GM18519 (cell line): ENCODE results near the gene CCDC137.

ENCODE experiments used
- ATAC-seq: cut with Tn5 transposase; IDR thresholded peaks from one replicate; pipeline ENCODE4 v1.9.1; 2021; ENCODE audit warnings: mild to moderate bottlenecking, moderate library complexity; ENCODE audit not compliant: unreplicated experiment, low FRiP score

Gene CCDC137

GRCh38 chr17:81697261-81698044, 30.9 kb downstream of the CCDC137 start:
- no peak for ATAC-seq

- no peak for ATAC-seq
These were observed 34.1 kb downstream of the CCDC137 start for GRCh38 chr17:81700353-81701287.

GRCh38 chr17:81701288-81702071, 34.9 kb downstream of the CCDC137 start:
- no peak for ATAC-seq

- peak; percentile 59 for ATAC-seq
These were observed 36.6 kb downstream of the CCDC137 start, which contains the start of gene MRPL12 for GRCh38 chr17:81702934-81703746. Gene MRPL12 (plus strand): TSS chr17:81703367. CDS start chr17:81703502, 135 bp downstream.

GRCh38 chr17:81703747-81704654, 37.5 kb downstream of the CCDC137 start:
- ATAC-seq: no peak

- no peak for ATAC-seq
These were observed 39.1 kb downstream of the CCDC137 start for GRCh38 chr17:81705518-81706231.

GRCh38 chr17:81706232-81706611, 39.7 kb downstream of the CCDC137 start:
- ATAC-seq: no peak

- ATAC-seq: no peak
These were observed 40.5 kb downstream of the CCDC137 start for GRCh38 chr17:81706757-81707624.

GRCh38 chr17:81707725-81708646, 41.4 kb downstream of the CCDC137 start:
- no peak for ATAC-seq

GRCh38 chr17:81708739-81709185, 42.2 kb downstream of the CCDC137 start:
- ATAC-seq: no peak

- no peak for ATAC-seq
These were observed 44.2 kb downstream of the CCDC137 start for GRCh38 chr17:81710514-81711308.

- ATAC-seq: no peak
These were observed 45.4 kb downstream of the CCDC137 start, which contains the start of gene SLC25A10 for GRCh38 chr17:81711814-81712467. Gene SLC25A10 (plus strand): TSS chr17:81712284. CDS start chr17:81712427, 143 bp downstream.

GRCh38 chr17:81712468-81713003, 46.0 kb downstream of the CCDC137 start:
- ATAC-seq: no peak

GRCh38 chr17:81713004-81713555, 46.5 kb downstream of the CCDC137 start:
- ATAC-seq: no peak
